ENCODE results near the gene KLHL7.

The KLHL7 gene, protein sequence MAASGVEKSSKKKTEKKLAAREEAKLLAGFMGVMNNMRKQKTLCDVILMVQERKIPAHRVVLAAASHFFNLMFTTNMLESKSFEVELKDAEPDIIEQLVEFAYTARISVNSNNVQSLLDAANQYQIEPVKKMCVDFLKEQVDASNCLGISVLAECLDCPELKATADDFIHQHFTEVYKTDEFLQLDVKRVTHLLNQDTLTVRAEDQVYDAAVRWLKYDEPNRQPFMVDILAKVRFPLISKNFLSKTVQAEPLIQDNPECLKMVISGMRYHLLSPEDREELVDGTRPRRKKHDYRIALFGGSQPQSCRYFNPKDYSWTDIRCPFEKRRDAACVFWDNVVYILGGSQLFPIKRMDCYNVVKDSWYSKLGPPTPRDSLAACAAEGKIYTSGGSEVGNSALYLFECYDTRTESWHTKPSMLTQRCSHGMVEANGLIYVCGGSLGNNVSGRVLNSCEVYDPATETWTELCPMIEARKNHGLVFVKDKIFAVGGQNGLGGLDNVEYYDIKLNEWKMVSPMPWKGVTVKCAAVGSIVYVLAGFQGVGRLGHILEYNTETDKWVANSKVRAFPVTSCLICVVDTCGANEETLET

DNA sequence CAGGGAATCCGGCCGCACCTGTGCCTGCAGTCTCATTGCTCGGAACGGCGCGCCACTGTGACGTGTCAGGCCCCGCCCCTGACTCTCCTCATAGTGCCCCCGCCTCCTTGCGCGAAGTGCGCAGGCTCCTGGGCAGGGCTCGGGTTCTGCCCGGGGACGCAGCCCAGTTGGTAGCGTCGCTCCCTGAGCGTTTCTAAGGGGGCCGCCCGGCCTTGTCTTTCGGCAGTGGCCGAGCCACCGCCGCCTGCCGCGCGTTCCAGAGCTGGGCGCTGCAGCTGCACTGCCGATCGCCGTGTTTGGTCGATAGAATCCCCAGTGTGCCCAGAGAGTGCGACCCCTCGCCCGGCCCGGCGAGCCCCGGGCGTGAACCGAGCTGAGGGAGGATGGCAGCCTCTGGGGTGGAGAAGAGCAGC lies at the start of gene KLHL7:
Gene KLHL7 (plus strand): TSS at position 142 of the 413 bp plus-strand sequence. CDS start 242 bp downstream, at position 384.
- peaks cover 6% of the 10 kb centered on the region for H3K36me3 Mint-ChIP-seq
- peak within 1 kb of the TSS; percentile 95 for H3K4me3 Mint-ChIP-seq
- DNase-seq (ENCODE audit: low spot score in 2 of 2) (peak; percentile 93 to 95), ATAC-seq (ENCODE audit: low read depth) (peak; percentile 94)
- H3K27me3 Mint-ChIP-seq = no peaks in the 10 kb centered on the region
- peak within 1 kb of the TSS; percentile 92 for H3K27ac Mint-ChIP-seq
- peaks cover 22% of the 10 kb centered on the region for H3K4me1 Mint-ChIP-seq
- no peaks in the 10 kb centered on the region for H3K9me3 Mint-ChIP-seq

DNA sequence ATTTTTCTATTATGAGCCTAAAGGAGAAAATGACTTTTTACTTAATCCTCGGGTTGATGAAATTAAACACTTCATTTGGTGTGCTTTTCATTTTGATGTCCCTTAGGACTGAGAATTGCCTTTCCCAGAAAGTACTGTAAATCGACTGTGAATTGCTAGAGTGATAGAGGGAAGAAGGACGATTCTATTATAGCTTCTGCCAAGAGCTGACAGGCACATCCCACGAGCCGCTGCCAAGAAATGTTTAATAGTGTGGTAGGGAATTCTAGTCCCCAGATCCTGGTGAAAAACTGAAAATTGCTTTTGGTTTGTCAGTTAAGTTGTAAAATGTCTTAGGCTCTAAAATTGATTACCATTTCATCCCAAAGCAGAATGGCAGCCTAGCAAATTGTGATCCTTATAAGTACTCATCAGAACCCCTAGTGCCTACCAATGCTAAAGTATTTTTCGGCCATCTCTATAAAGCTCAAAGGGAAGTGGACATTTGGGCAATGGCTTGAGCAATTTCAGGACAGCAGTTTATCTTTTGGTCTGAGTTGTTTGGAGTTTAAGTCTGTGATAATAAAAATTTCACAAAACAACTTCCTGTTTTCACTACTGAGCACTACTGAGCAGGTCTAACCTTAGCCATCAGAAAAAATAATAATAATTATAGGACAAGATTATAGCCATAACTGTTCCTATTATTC lies 47.0 kb upstream of the KLHL7 start:
- H3K4me3 Mint-ChIP-seq = no peak overlapping the region
- no peaks in the 10 kb centered on the region for H3K36me3 Mint-ChIP-seq
- DNase-seq (ENCODE audit: low spot score in 2 of 2) = no peak
- no peaks in the 10 kb centered on the region for H3K4me1 Mint-ChIP-seq
- H3K27ac Mint-ChIP-seq = no peak overlapping the region
- no peak for ATAC-seq (ENCODE audit: low read depth)
- no peaks in the 10 kb centered on the region for H3K9me3 Mint-ChIP-seq
- peaks cover 4% of the 10 kb centered on the region for H3K27me3 Mint-ChIP-seq

DNA sequence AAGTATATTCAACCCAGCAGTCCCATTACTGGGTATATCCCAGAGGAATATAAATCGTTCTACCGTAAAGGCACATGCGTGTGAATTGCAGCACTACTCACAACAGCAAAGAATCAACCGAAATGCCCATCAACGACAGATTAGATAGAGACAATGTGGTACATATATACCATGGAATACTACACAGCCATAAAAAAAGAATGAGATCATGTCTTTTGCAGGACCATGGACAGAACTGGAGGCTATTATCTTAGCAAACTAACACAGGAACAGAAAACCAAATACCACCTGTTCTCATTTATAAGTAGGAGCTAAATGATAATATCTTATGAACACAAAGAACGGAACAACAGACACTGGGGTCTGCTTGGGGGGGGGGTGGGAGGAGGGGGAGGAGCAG lies 44.3 kb upstream of the KLHL7 start:
- no peak for DNase-seq (ENCODE audit: low spot score in 2 of 2)
- Mint-ChIP-seq H3K27ac (no peak overlapping the region), H3K36me3 (no peaks in the 10 kb centered on the region), H3K4me3 (no peak overlapping the region), H3K4me1 (no peaks in the 10 kb centered on the region), H3K27me3 (peaks cover 4% of the 10 kb centered on the region), H3K9me3 (no peaks in the 10 kb centered on the region)
- ATAC-seq (ENCODE audit: low read depth) = no peak

DNA sequence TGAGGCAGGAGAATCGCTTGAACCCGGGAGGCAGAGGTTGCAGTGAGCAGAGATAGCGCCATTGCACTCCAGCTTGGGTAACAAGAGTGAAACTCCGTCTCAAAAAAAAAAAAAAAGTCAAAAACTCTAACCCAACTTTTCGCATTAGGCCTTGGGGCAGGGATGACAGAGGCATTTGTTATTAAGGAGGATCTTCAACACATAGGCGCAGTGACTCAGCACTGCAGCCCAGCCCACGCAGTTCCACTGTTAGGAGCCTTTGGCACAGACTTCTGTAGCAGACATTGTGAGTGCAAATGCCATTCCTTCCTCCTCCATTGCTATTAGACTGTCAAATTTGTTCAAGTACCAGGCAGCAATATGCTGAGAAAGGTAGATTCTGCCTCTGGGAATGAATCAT lies 43.1 kb upstream of the KLHL7 start:
- no peaks in the 10 kb centered on the region for H3K36me3 Mint-ChIP-seq
- H3K27me3 Mint-ChIP-seq = peaks cover 6% of the 10 kb centered on the region
- ATAC-seq (ENCODE audit: low read depth) (no peak), DNase-seq (ENCODE audit: low spot score in 2 of 2) (no peak)
- H3K27ac Mint-ChIP-seq = no peak overlapping the region
- no peak overlapping the region for H3K4me3 Mint-ChIP-seq
- no peaks in the 10 kb centered on the region for H3K9me3 Mint-ChIP-seq
- H3K4me1 Mint-ChIP-seq = no peaks in the 10 kb centered on the region

DNA sequence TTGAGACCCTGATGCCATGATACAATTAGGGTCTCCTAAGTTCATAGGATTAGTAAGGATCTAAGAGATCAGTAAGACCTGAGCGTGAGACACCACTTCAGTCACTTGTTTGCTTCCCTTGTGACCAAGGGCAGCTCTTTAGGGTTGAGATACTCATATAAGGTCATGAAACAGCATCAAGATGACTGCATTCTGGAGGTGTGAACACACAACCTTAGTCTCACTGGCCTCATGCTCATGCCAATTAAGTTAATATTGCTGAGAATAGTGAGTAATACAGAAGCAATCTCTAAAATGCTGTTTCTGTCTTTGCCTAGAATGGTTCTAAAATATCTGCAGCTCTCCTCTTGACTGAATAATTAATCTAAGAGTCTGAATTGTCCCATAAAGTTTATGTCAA lies 39.6 kb upstream of the KLHL7 start:
- DNase-seq (ENCODE audit: low spot score in 2 of 2) (no peak), ATAC-seq (ENCODE audit: low read depth) (no peak)
- H3K27ac Mint-ChIP-seq = no peak overlapping the region
- H3K9me3 Mint-ChIP-seq = no peaks in the 10 kb centered on the region
- no peaks in the 10 kb centered on the region for H3K36me3 Mint-ChIP-seq
- H3K4me1 Mint-ChIP-seq = no peaks in the 10 kb centered on the region
- H3K4me3 Mint-ChIP-seq = no peak overlapping the region
- H3K27me3 Mint-ChIP-seq = peaks cover 6% of the 10 kb centered on the region

DNA sequence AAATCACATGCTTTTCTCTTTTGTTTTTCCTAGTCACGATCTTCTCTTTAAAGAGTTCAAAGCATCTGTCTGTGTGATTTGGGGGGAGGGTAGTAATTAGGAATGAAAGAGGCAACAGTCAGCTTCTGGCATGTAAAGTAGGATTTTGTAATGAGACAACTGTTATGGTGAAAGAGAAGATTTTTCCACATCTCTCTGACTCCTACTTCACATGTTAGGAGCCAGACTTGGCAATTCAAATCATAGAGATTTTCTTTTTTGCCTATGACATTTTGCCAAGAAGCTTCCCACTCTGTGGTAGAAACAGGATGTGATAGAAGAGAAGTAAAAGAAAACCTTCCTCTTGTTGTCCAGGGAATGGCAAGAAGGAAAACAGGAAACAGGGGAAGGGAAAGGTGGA lies 38.3 kb upstream of the KLHL7 start:
- no peaks in the 10 kb centered on the region for H3K36me3 Mint-ChIP-seq
- H3K27me3 Mint-ChIP-seq = peaks cover 4% of the 10 kb centered on the region
- H3K4me1 Mint-ChIP-seq = no peaks in the 10 kb centered on the region
- DNase-seq (ENCODE audit: low spot score in 2 of 2) (no peak), ATAC-seq (ENCODE audit: low read depth) (no peak)
- no peaks in the 10 kb centered on the region for H3K9me3 Mint-ChIP-seq
- H3K4me3 Mint-ChIP-seq = no peak overlapping the region
- H3K27ac Mint-ChIP-seq = no peak overlapping the region

DNA sequence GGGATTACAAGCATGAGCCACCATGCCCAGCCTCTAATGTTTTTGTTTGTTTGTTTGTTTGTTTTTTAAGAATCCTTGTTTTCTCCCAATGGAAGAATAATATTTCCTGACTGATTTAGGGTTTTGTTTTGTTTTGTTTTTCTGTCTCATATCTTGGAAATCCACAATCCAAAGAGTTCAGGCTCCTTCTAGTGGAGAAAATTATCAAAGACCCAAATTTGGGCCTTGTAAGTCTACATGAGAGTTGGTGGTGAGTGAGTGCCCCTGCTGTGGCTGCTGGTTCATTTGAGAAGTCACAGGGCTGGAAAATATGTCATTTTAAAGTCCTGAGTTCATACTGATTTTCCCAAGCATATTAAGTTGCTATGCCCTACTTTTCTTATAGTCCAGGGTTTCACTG lies 33.5 kb upstream of the KLHL7 start:
- Mint-ChIP-seq H3K27ac (no peak overlapping the region), H3K9me3 (no peaks in the 10 kb centered on the region), H3K4me1 (no peaks in the 10 kb centered on the region), H3K27me3 (peaks cover 5% of the 10 kb centered on the region), H3K4me3 (no peak overlapping the region), H3K36me3 (no peaks in the 10 kb centered on the region)
- ATAC-seq (ENCODE audit: low read depth) (no peak), DNase-seq (ENCODE audit: low spot score in 2 of 2) (no peak)

DNA sequence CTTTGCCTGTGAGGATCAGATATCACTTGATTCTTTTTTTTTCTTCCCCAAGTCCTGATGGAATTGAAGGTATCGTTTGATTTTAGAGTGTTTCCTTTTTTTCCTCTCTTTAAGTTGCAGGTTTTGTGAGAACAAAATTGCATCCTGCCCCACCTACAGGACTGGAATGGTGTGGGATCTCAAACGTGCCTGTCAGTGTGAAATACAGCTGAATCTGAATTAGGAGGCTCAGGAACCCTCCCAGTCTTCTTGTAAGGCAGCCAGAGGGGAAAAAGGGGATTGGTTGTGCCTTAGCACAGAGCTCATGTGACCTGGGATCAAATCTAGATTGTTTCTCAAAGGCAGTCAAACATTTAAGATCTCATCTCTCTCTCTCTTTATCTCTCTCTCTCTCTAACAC lies 32.7 kb upstream of the KLHL7 start:
- Mint-ChIP-seq H3K4me1 (no peaks in the 10 kb centered on the region), H3K27ac (no peak overlapping the region), H3K36me3 (no peaks in the 10 kb centered on the region), H3K9me3 (no peaks in the 10 kb centered on the region), H3K27me3 (peaks cover 5% of the 10 kb centered on the region), H3K4me3 (no peak overlapping the region)
- ATAC-seq (ENCODE audit: low read depth) (no peak), DNase-seq (ENCODE audit: low spot score in 2 of 2) (no peak)

DNA sequence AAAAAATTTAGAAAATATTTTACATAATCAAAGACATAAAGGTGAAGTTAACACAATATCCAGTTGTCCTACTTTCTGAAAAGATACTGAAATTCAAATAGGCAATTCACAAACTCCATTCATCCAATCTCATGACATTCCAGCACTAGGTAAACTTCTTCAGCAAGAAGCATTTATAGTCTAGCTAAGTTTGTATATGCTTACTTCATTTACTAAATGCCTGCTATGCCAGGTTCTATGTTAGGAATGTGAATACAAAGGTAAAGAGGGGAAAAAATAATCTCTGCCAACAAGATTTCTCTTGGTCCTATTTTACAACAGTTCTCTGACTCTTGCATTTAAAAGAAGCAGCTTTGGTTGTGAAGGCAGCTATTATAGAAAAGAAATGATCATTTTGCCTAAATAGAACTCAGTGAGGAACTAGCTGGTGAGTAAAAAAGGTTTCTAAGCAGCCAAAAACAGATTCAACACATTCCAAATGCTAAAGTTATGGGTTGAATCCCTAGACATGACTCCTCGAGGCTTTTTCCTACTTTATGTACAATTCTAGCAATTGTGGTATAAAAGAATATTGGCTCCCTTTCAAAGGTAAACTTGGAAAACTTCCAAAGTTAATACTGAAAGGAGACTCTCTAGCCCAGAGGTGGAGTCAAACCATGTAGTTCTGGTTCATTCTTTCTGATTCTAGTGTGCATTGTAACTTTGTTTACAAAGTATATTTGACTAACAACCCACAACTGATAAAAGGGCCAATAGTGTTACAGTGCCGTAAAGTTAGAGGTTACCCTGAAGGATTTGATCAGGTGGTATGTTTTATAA lies 30.9 kb upstream of the KLHL7 start:
- Mint-ChIP-seq H3K27me3 (peaks cover 3% of the 10 kb centered on the region), H3K4me1 (no peaks in the 10 kb centered on the region), H3K4me3 (no peak overlapping the region), H3K27ac (no peak overlapping the region), H3K9me3 (no peaks in the 10 kb centered on the region), H3K36me3 (no peaks in the 10 kb centered on the region)
- no peak for DNase-seq (ENCODE audit: low spot score in 2 of 2)
- no peak for ATAC-seq (ENCODE audit: low read depth)

DNA sequence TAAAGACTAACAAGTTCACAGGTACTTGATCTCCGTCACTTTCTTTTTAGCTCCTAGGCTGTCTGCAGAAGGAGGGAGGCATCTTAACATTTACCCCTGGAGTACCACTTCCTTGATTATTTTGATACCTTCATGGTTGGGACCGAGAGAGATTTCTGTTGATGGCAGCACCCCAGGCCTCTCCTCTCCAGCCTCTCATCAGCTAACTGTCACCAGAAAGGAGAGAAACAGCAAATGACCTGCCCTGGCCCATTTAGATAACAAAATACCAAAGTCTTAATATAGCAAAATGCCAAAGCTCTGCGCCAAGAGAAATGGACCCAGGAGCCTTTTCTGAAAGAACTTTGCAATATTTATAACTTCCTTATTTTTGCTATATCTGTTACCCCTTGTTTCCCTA lies 30.0 kb upstream of the KLHL7 start:
- ATAC-seq (ENCODE audit: low read depth) (no peak), DNase-seq (ENCODE audit: low spot score in 2 of 2) (no peak)
- Mint-ChIP-seq H3K4me3 (no peak overlapping the region), H3K9me3 (no peaks in the 10 kb centered on the region), H3K4me1 (no peaks in the 10 kb centered on the region), H3K27ac (no peak overlapping the region), H3K36me3 (no peaks in the 10 kb centered on the region), H3K27me3 (peaks cover 4% of the 10 kb centered on the region)

DNA sequence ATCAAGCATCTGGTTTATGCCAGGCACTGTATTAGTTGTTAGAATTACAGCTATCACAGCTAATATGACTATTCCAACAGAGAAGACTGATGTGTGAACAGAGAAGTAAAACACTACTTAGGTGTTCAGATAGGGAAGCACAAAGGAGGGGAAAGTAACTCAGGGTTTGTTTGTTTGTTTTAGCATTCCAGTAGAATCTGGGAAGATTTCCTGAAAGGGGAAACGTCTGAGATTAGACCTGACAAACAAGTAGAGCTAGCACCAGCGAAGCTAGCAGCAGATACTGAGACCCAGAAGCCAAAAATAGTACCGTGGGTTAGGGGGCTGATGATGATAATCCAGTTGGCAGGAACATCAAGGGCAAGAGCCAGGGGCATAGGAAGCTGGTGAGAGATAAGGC lies 28.8 kb upstream of the KLHL7 start:
- ATAC-seq (ENCODE audit: low read depth) = no peak
- H3K36me3 Mint-ChIP-seq = no peaks in the 10 kb centered on the region
- no peak for DNase-seq (ENCODE audit: low spot score in 2 of 2)
- H3K27ac Mint-ChIP-seq = no peak overlapping the region
- H3K4me3 Mint-ChIP-seq = no peak overlapping the region
- H3K27me3 Mint-ChIP-seq = peaks cover 10% of the 10 kb centered on the region
- no peaks in the 10 kb centered on the region for H3K4me1 Mint-ChIP-seq
- H3K9me3 Mint-ChIP-seq = no peaks in the 10 kb centered on the region

DNA sequence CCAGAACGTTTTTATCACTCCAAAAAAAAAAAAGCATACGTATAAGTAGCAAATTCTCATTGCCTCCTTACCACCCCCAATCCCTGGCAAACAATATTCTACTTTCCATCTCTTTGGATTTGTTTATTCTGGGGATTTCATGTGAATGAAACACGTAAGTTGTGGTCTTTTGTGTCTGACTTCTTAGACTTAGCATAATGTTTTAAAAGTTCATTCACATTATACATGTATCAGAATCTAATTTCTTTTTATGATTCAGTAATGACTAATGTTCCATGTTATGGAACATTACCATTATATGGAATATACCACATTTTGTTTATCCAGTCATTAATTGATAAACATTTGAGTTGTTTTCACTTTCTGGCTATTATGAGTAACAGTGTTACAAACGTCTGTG lies 12.5 kb upstream of the KLHL7 start:
- peaks cover 5% of the 10 kb centered on the region for H3K9me3 Mint-ChIP-seq
- no peak for ATAC-seq (ENCODE audit: low read depth)
- no peak overlapping the region for H3K4me3 Mint-ChIP-seq
- H3K4me1 Mint-ChIP-seq = no peaks in the 10 kb centered on the region
- H3K36me3 Mint-ChIP-seq = no peaks in the 10 kb centered on the region
- peaks cover 4% of the 10 kb centered on the region for H3K27me3 Mint-ChIP-seq
- no peak overlapping the region for H3K27ac Mint-ChIP-seq
- no peak for DNase-seq (ENCODE audit: low spot score in 2 of 2)

DNA sequence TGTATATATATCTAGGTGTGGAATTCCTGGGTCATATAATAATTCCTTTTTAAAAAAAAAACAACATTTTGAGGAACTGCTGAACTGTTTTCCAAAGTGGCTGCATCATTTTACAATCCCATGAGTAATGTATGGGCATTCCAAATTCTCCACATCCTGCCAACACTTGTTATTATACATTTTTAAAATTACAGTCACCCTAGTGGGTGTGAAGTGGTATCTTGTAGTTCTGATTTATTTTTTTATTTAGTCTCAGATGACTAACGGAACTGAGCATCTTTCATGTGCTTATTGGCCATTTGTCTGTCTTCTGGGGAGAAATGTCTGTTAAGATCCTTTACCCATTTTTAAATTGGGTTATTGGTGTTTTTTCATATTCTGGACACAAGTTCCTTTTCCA lies 12.0 kb upstream of the KLHL7 start:
- DNase-seq (ENCODE audit: low spot score in 2 of 2) (no peak), ATAC-seq (ENCODE audit: low read depth) (no peak)
- no peak overlapping the region for H3K27ac Mint-ChIP-seq
- peaks cover 6% of the 10 kb centered on the region for H3K27me3 Mint-ChIP-seq
- H3K4me3 Mint-ChIP-seq = no peak overlapping the region
- no peaks in the 10 kb centered on the region for H3K4me1 Mint-ChIP-seq
- peaks cover 7% of the 10 kb centered on the region for H3K9me3 Mint-ChIP-seq
- peaks cover 2% of the 10 kb centered on the region for H3K36me3 Mint-ChIP-seq
